ENCODE measurements around the gene NHERF1.

Gene NHERF1

GRCh38 chr17:74801896-74802295 lies 53.5 kb downstream of the NHERF1 start:
- Histone ChIP-seq H3K79me2 (ENCODE audit: low read length) (no peaks in the 10 kb centered on the region), H3K27me3 (replicated peaks; ENCODE audit: insufficient read depth, low read length) (no peaks in the 10 kb centered on the region), H4K20me1 (ENCODE audit: insufficient read depth, low read length) (no peaks in the 10 kb centered on the region), H3K4me2 (ENCODE audit: low read depth, low read length) (no peak overlapping the region), H3F3A (ENCODE audit: insufficient read depth, low read length) (no peaks in the 10 kb centered on the region), H3K9me2 (replicated peaks; ENCODE audit: insufficient read depth, low read length) (no peaks in the 10 kb centered on the region), H3K9me3 (replicated peaks; ENCODE audit: insufficient read depth, low read length) (no peaks in the 10 kb centered on the region), H3K9ac (ENCODE audit: low read length) (no peak overlapping the region), H2AFZ (ENCODE audit: low read length) (no peak overlapping the region), H3K4me1 (ENCODE audit: low read length) (no peaks in the 10 kb centered on the region), H3K4me3 (ENCODE audit: low read length) (no peak overlapping the region), H3K36me3 (replicated peaks; ENCODE audit: insufficient read depth, low read length) (no peaks in the 10 kb centered on the region), H3K27ac (ENCODE audit: low read length) (no peak overlapping the region)
- DNase-seq = no peak
- TF ChIP-seq EZH2phosphoT487 (IDR thresholded peaks at IDR 0.05; ENCODE audit: low read length) (no peak), EZH2 (optimal IDR thresholded peaks at IDR 0.05; ENCODE audit: low read depth, low read length) (no peak)
- TF ChIP-seq, protein P1, sequence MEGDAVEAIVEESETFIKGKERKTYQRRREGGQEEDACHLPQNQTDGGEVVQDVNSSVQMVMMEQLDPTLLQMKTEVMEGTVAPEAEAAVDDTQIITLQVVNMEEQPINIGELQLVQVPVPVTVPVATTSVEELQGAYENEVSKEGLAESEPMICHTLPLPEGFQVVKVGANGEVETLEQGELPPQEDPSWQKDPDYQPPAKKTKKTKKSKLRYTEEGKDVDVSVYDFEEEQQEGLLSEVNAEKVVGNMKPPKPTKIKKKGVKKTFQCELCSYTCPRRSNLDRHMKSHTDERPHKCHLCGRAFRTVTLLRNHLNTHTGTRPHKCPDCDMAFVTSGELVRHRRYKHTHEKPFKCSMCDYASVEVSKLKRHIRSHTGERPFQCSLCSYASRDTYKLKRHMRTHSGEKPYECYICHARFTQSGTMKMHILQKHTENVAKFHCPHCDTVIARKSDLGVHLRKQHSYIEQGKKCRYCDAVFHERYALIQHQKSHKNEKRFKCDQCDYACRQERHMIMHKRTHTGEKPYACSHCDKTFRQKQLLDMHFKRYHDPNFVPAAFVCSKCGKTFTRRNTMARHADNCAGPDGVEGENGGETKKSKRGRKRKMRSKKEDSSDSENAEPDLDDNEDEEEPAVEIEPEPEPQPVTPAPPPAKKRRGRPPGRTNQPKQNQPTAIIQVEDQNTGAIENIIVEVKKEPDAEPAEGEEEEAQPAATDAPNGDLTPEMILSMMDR (IDR thresholded peaks at IDR 0.05; ENCODE audit: low read length) = no peak

- Histone ChIP-seq H3K4me2 (ENCODE audit: low read depth, low read length) (no peak overlapping the region), H3K4me1 (ENCODE audit: low read length) (no peaks in the 10 kb centered on the region), H2AFZ (ENCODE audit: low read length) (no peak overlapping the region), H3K9me2 (replicated peaks; ENCODE audit: insufficient read depth, low read length) (no peaks in the 10 kb centered on the region), H3K27ac (ENCODE audit: low read length) (no peak overlapping the region), H3K4me3 (ENCODE audit: low read length) (no peak overlapping the region), H3F3A (ENCODE audit: insufficient read depth, low read length) (no peaks in the 10 kb centered on the region), H4K20me1 (ENCODE audit: insufficient read depth, low read length) (no peaks in the 10 kb centered on the region), H3K79me2 (ENCODE audit: low read length) (no peaks in the 10 kb centered on the region), H3K27me3 (replicated peaks; ENCODE audit: insufficient read depth, low read length) (no peaks in the 10 kb centered on the region), H3K9ac (ENCODE audit: low read length) (no peak overlapping the region), H3K36me3 (replicated peaks; ENCODE audit: insufficient read depth, low read length) (no peaks in the 10 kb centered on the region), H3K9me3 (replicated peaks; ENCODE audit: insufficient read depth, low read length) (no peaks in the 10 kb centered on the region)
- DNase-seq = no peak
- TF ChIP-seq, protein P1 (IDR thresholded peaks at IDR 0.05; ENCODE audit: low read length) = no peak
- TF ChIP-seq EZH2phosphoT487 (IDR thresholded peaks at IDR 0.05; ENCODE audit: low read length) (no peak), EZH2 (optimal IDR thresholded peaks at IDR 0.05; ENCODE audit: low read depth, low read length) (no peak)
These were observed 55.0 kb downstream of the NHERF1 start for GRCh38 chr17:74803388-74803930.

GRCh38 chr17:74803971-74804370 lies 55.5 kb downstream of the NHERF1 start:
- DNase-seq = no peak
- no peaks in the 10 kb centered on the region for H3K27me3 ChIP-seq (replicated peaks; ENCODE audit: insufficient read depth, low read length)
- H3K4me2 ChIP-seq (ENCODE audit: low read depth, low read length) = no peak overlapping the region
- no peaks in the 10 kb centered on the region for H3K9me3 ChIP-seq (replicated peaks; ENCODE audit: insufficient read depth, low read length)
- H4K20me1 ChIP-seq (ENCODE audit: insufficient read depth, low read length) = no peaks in the 10 kb centered on the region
- no peak overlapping the region for H2AFZ ChIP-seq (ENCODE audit: low read length)
- no peak overlapping the region for H3K9ac ChIP-seq (ENCODE audit: low read length)
- H3K79me2 ChIP-seq (ENCODE audit: low read length) = no peaks in the 10 kb centered on the region
- H3K9me2 ChIP-seq (replicated peaks; ENCODE audit: insufficient read depth, low read length) = no peaks in the 10 kb centered on the region
- no peaks in the 10 kb centered on the region for H3K4me1 ChIP-seq (ENCODE audit: low read length)
- no peak overlapping the region for H3K4me3 ChIP-seq (ENCODE audit: low read length)
- TF ChIP-seq EZH2phosphoT487 (IDR thresholded peaks at IDR 0.05; ENCODE audit: low read length) (no peak), EZH2 (optimal IDR thresholded peaks at IDR 0.05; ENCODE audit: low read depth, low read length) (no peak)
- TF ChIP-seq, protein P1 (IDR thresholded peaks at IDR 0.05; ENCODE audit: low read length) = no peak
- H3K36me3 ChIP-seq (replicated peaks; ENCODE audit: insufficient read depth, low read length) = no peaks in the 10 kb centered on the region
- no peak overlapping the region for H3K27ac ChIP-seq (ENCODE audit: low read length)
- H3F3A ChIP-seq (ENCODE audit: insufficient read depth, low read length) = no peaks in the 10 kb centered on the region
